Fibroblast of the conjunctiva (primary cell): Measurements from ENCODE around the gene MPO.

Experiments
- DNase-seq: peaks from one replicate; pipeline ENCODE4 v3.0.0-alpha.2; 2010; ENCODE audit warnings: low read depth

The MPO gene

GRCh38 chr17:58319173-58320162 is 38.7 kb upstream of the MPO start:
- no peak for DNase-seq

- no peak for DNase-seq
These were observed 38.0 kb upstream of the MPO start for GRCh38 chr17:58318627-58319172.

GRCh38 chr17:58318065-58318481 is 37.3 kb upstream of the MPO start:
- DNase-seq, result no peak

- DNase-seq, result no peak
These were observed 36.8 kb upstream of the MPO start for GRCh38 chr17:58317421-58318064.

- DNase-seq, result no peak
These were observed 35.7 kb upstream of the MPO start for GRCh38 chr17:58316260-58316960.

- no peak for DNase-seq
These were observed 35.0 kb upstream of the MPO start for GRCh38 chr17:58315750-58316149.

- DNase-seq, result no peak
These were observed 34.6 kb upstream of the MPO start for GRCh38 chr17:58315281-58315711.

- no peak for DNase-seq
These were observed 33.9 kb upstream of the MPO start for GRCh38 chr17:58314706-58315015.

GRCh38 chr17:58313815-58314705 is 33.3 kb upstream of the MPO start:
- no peak for DNase-seq

GRCh38 chr17:58312829-58313228 is 32.1 kb upstream of the MPO start:
- DNase-seq, result no peak

GRCh38 chr17:58312021-58312630 is 31.4 kb upstream of the MPO start:
- no peak for DNase-seq

- DNase-seq, result no peak
These were observed 30.7 kb upstream of the MPO start for GRCh38 chr17:58311429-58311894.

- DNase-seq, result no peak
These were observed 30.0 kb upstream of the MPO start for GRCh38 chr17:58310511-58311428.

- DNase-seq, result no peak
These were observed 29.2 kb upstream of the MPO start for GRCh38 chr17:58309918-58310259.

- DNase-seq, result no peak
These were observed 28.5 kb upstream of the MPO start for GRCh38 chr17:58308985-58309917.

GRCh38 chr17:58308173-58308984 is 27.6 kb upstream of the MPO start:
- DNase-seq, result no peak

- no peak for DNase-seq
These were observed 26.9 kb upstream of the MPO start for GRCh38 chr17:58307468-58308172.
